ENCODE measurements around the gene DIAPH2.

DIAPH2 gene

DNA sequence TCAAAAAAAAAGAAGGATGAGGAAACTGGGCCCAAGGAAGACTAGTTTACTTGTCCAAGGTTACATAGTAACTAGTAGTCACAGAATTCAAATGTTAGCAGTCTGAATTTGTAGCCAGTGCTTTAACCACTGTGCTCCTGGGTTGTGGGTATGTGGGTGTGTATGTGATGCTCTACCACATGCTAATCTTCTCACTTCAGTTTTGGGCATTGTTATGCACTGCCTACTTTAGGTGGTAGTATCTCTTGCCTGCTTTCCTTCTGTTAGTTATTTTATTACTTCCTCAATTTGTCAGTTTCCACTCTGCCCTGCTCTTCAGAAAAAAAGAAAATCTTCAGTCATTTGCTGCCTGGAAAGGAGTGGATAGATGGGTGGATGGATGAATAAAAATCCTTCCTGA, 418.3 kb downstream of the DIAPH2 start:
- H3K4me3 ChIP-seq (replicated peaks; ENCODE audit: low read depth, low read length): no peak overlapping the region
- no peak for TF ChIP-seq CTCF (IDR thresholded peaks at IDR 0.05; ENCODE audit: low read depth, low read length, missing control alignments)
- no peak for DNase-seq (ENCODE audit: extremely low read depth, low read depth)

DNA sequence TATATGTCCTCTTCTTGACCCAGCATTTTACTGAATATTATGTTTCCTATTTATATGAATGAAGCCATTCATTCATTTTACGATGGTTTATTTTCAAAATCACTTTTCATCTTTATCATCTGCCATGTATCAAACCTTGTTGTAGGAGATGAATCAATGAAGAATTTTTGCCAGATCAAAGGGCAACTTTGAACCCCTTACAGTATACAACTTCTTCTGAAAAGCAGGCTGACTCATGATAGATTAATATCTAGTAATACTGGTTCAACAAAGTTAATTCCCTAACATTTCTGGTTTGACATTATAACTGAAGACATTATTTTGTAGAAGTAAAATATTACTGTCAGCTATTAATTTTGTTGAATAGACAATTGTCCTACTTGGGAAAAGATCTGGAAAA, 425.1 kb downstream of the DIAPH2 start:
- H3K4me3 ChIP-seq (replicated peaks; ENCODE audit: low read depth, low read length): no peak overlapping the region
- DNase-seq (ENCODE audit: extremely low read depth, low read depth): no peak
- no peak for TF ChIP-seq CTCF (IDR thresholded peaks at IDR 0.05; ENCODE audit: low read depth, low read length, missing control alignments)

DNA sequence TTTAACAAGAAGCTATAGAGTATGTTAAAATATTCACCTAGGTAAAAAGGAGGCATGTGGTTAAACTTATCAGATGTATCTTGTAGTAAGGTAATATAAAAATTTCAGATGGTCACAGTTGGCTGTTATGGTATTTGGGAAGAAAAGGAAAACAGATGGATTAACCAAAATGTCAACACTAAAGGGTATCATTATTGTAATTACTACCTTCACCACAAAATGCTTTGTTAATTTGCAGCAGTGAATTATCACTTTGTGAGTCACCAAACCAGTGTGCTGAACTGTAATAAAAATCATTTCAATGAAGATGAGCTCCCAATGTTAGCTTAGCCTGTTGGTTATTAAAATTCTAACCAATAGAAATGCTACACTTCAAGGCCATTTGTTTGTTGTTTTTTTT, 432.9 kb downstream of the DIAPH2 start:
- no peak overlapping the region for H3K4me3 ChIP-seq (replicated peaks; ENCODE audit: low read depth, low read length)
- TF ChIP-seq CTCF (IDR thresholded peaks at IDR 0.05; ENCODE audit: low read depth, low read length, missing control alignments): no peak
- no peak for DNase-seq (ENCODE audit: extremely low read depth, low read depth)

GRCh38 chrX:97119474-97120109, 434.9 kb downstream of the DIAPH2 start:
- DNase-seq (ENCODE audit: extremely low read depth, low read depth): no peak
- H3K4me3 ChIP-seq (replicated peaks; ENCODE audit: low read depth, low read length): no peak overlapping the region
- no peak for TF ChIP-seq CTCF (IDR thresholded peaks at IDR 0.05; ENCODE audit: low read depth, low read length, missing control alignments)

DNA sequence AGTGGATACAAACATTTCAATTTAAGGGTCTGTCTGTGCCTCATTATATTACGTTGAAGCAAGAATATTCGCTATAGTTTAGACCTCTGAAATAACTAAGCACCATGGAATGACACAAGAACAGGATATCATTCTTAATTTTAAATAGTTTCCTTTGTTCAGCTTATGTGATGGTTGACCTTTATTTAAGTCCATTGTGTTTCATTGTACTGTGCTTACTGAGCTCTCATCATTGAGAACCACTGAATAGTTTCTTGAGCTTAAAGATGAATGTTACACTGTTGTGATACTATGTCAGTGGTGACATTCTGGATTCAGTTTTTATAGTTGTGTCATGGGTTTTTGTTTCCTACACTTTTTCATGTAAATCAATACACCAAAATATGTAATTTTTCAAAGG, 438.4 kb downstream of the DIAPH2 start:
- DNase-seq (ENCODE audit: extremely low read depth, low read depth): no peak
- H3K4me3 ChIP-seq (replicated peaks; ENCODE audit: low read depth, low read length): no peak overlapping the region
- no peak for TF ChIP-seq CTCF (IDR thresholded peaks at IDR 0.05; ENCODE audit: low read depth, low read length, missing control alignments)

DNA sequence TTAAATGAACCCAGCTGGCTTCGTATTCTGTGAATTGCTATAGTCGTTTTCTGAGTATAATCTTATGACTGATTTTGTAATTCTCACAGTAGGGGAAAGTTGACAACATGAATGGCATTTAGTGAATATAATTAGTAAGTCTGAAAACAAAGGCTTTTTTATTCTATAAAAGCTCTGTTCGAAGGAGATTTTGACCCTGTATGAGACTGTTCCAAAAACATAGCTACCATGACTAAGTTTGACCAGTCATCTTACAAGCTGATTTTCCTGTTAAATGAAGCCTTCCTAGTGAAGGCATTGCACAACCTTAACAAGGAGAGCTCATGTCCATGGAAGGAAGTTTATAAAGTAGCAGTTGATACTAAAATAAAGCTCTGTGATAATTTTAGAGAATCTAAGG, 441.4 kb downstream of the DIAPH2 start:
- no peak overlapping the region for H3K4me3 ChIP-seq (replicated peaks; ENCODE audit: low read depth, low read length)
- TF ChIP-seq CTCF (IDR thresholded peaks at IDR 0.05; ENCODE audit: low read depth, low read length, missing control alignments): no peak
- no peak for DNase-seq (ENCODE audit: extremely low read depth, low read depth)

Data from HFF-Myc (cell line).